ENCODE measurements around the gene CDH4. TPM values are rescaled to one million over a fixed set of nuclear protein-coding genes. Genes with fewer than 3 reads are reported as not detected.

The CDH4 gene
- total and polyA plus RNA-seq, 2 donors (not counting 1 experiment from before 2014, with no cell fraction given): not detected

GRCh38 chr20:61528591-61528990 is 276.5 kb downstream of the CDH4 start:
- H3K9me3 Mint-ChIP-seq (ENCODE audit: insufficient read depth): no peaks in the 10 kb centered on the region
- no peaks in the 10 kb centered on the region for H3K4me1 Mint-ChIP-seq

GRCh38 chr20:61529354-61529753 is 277.3 kb downstream of the CDH4 start:
- H3K36me3 ChIP-seq (replicated peaks in 1 of 2; ENCODE audit: control extremely low read depth in 1 of 2, control insufficient read depth in 1 of 2, extremely low read depth in 1 of 2, insufficient read depth in 2 of 2, low read length in 1 of 2): no peaks in the 10 kb centered on the region
- H4K20me1 ChIP-seq (ENCODE audit: control insufficient read depth, insufficient read depth, low read length, poor library complexity, severe bottlenecking): no peaks in the 10 kb centered on the region
- no peak overlapping the region for H2AFZ ChIP-seq (ENCODE audit: insufficient read depth, low read depth, low read length, poor library complexity, severe bottlenecking)
- intact Hi-C loops (cut with micrococcal nuclease): no loop called here
- no peak overlapping the region for H3K4me2 ChIP-seq (replicated peaks; ENCODE audit: low read depth, low read length, poor library complexity, severe bottlenecking)
- ChIA-PET CTCF (no interaction called here), POLR2A (no interaction called here)
- no peak for TF ChIP-seq CTCF (IDR thresholded peaks at IDR 0.05)
- TF ChIP-seq EZH2 (IDR thresholded peaks at IDR 0.05; ENCODE audit: borderline replicate concordance, insufficient read depth, low read depth, low read length, poor library complexity, severe bottlenecking): no peak
- H3K9me3 ChIP-seq (ENCODE audit: control extremely low read depth in 1 of 3, control insufficient read depth in 2 of 3, insufficient read depth in 1 of 3, low read length in 2 of 3): peaks cover 0 to 24% (median 0%) of the 10 kb centered on the region in 3 donors
- Mint-ChIP-seq H3K4me1 (no peaks in the 10 kb centered on the region), H3K9me3 (ENCODE audit: insufficient read depth) (no peaks in the 10 kb centered on the region), H3K4me3 (no peak overlapping the region), H3K27me3 (no peaks in the 10 kb centered on the region), H3K27ac (no peak overlapping the region)
- DNase-seq: no peak
- H3K4me3 ChIP-seq (ENCODE audit: control extremely low read depth in 1 of 5, extremely low read depth in 1 of 5, insufficient read depth in 1 of 5, low read depth in 2 of 5, low read length in 4 of 5): no peak overlapping the region
- 78% methylated on average over 1 of the region's 5 CpGs for WGBS (ENCODE audit: insufficient coverage)
- H3K79me2 ChIP-seq (ENCODE audit: control insufficient read depth, insufficient read depth, low read length): no peaks in the 10 kb centered on the region
- H3K27me3 ChIP-seq (replicated peaks in 1 of 4; ENCODE audit: control extremely low read depth in 1 of 4, control insufficient read depth in 3 of 4, insufficient read depth in 4 of 4, low read length in 3 of 4): no peaks in the 10 kb centered on the region
- no peak overlapping the region for H3K9ac ChIP-seq (ENCODE audit: low read length)
- H3K4me1 ChIP-seq (ENCODE audit: control insufficient read depth in 2 of 2, insufficient read depth in 2 of 2, low read length in 2 of 2): no peaks in the 10 kb centered on the region
- no peak overlapping the region for H3K27ac ChIP-seq (ENCODE audit: low read length in 2 of 2)
- no peak for ATAC-seq (ENCODE audit: low read depth)

More at GRCh38 chr20:61528591-61528990, 276.5 kb downstream of the CDH4 start:
- Histone ChIP-seq H3K9me3 (ENCODE audit: control extremely low read depth in 1 of 3, control insufficient read depth in 2 of 3, insufficient read depth in 1 of 3, low read length in 2 of 3) (peaks cover 0 to 25% (median 0%) of the 10 kb centered on the region in 3 donors), H3K27me3 (replicated peaks in 1 of 4; ENCODE audit: control extremely low read depth in 1 of 4, control insufficient read depth in 3 of 4, insufficient read depth in 4 of 4, low read length in 3 of 4) (no peaks in the 10 kb centered on the region), H3K9ac (ENCODE audit: low read length) (no peak overlapping the region), H4K20me1 (ENCODE audit: control insufficient read depth, insufficient read depth, low read length, poor library complexity, severe bottlenecking) (no peaks in the 10 kb centered on the region), H3K79me2 (ENCODE audit: control insufficient read depth, insufficient read depth, low read length) (no peaks in the 10 kb centered on the region), H3K27ac (ENCODE audit: low read length in 2 of 2) (no peak overlapping the region), H3K36me3 (replicated peaks in 1 of 2; ENCODE audit: control extremely low read depth in 1 of 2, control insufficient read depth in 1 of 2, extremely low read depth in 1 of 2, insufficient read depth in 2 of 2, low read length in 1 of 2) (no peaks in the 10 kb centered on the region), H2AFZ (ENCODE audit: insufficient read depth, low read depth, low read length, poor library complexity, severe bottlenecking) (no peak overlapping the region), H3K4me3 (ENCODE audit: control extremely low read depth in 1 of 5, extremely low read depth in 1 of 5, insufficient read depth in 1 of 5, low read depth in 2 of 5, low read length in 4 of 5) (no peak overlapping the region), H3K4me2 (replicated peaks; ENCODE audit: low read depth, low read length, poor library complexity, severe bottlenecking) (no peak overlapping the region), H3K4me1 (ENCODE audit: control insufficient read depth in 2 of 2, insufficient read depth in 2 of 2, low read length in 2 of 2) (no peaks in the 10 kb centered on the region)
- Mint-ChIP-seq H3K27me3 (no peaks in the 10 kb centered on the region), H3K27ac (no peak overlapping the region), H3K4me3 (no peak overlapping the region)
- TF ChIP-seq EZH2 (IDR thresholded peaks at IDR 0.05; ENCODE audit: borderline replicate concordance, insufficient read depth, low read depth, low read length, poor library complexity, severe bottlenecking) (no peak), CTCF (IDR thresholded peaks at IDR 0.05) (no peak)
- ChIA-PET POLR2A (no interaction called here), CTCF (no interaction called here)
- intact Hi-C loops (cut with micrococcal nuclease): no loop called here
- DNase-seq (no peak), ATAC-seq (ENCODE audit: low read depth) (no peak)
- WGBS (ENCODE audit: insufficient coverage): 93% methylated on average over 3 of the region's 9 CpGs

All from B cell (primary cell).